CD8-positive, alpha-beta memory T cell (primary cell): Measurements from ENCODE around the gene NPPB. TPM values are rescaled to one million over a fixed set of nuclear protein-coding genes. Genes with fewer than 3 reads are reported as not detected.

Experiments
- polyA plus RNA-seq: library from polyadenylated mRNA; unstranded; fragments of 300-500 nt; fragmentation: Illumina TruSeq; gene quantifications from one replicate; pipeline ENCODE4 v1.2.3, GENCODE V29; 2021
- total RNA-seq, 2 experiments: library from RNA; stranded (reverse); gene quantifications; one replicate each; pipeline ENCODE4 v1.2.3, GENCODE V29; 2021

NPPB gene
- total and polyA plus RNA-seq, 3 experiments from 2014 or later = not detected

Other genes starting within 250 kb of the NPPB start
- 1 to 10 TPM; 1.8 to 2.0 TPM for gene FBXO2, start 204.5 kb downstream of the NPPB start, total RNA-seq
- 4.6 TPM for gene FBXO2, start 204.5 kb downstream of the NPPB start, polyA plus RNA-seq
- 10 to 100 TPM; 14.2 to 16.0 TPM for gene FBXO44, start 204.1 kb downstream of the NPPB start, total RNA-seq
- gene FBXO44, start 204.1 kb downstream of the NPPB start, polyA plus RNA-seq = 12.0 TPM
- gene FBXO6, start 194.7 kb downstream of the NPPB start, total RNA-seq = 1 to 10 TPM; 8.8 to 9.4 TPM
- gene FBXO6, start 194.7 kb downstream of the NPPB start, polyA plus RNA-seq = 30.4 TPM
- 10 to 100 TPM; 60.1 to 66.2 TPM for gene MAD2L2, start 177.8 kb downstream of the NPPB start, total RNA-seq
- gene MAD2L2, start 177.8 kb downstream of the NPPB start, polyA plus RNA-seq = 57.2 TPM
- under 1 TPM; 0.09 to 0.11 TPM for gene DRAXIN, start 167.2 kb downstream of the NPPB start, total RNA-seq
- gene DRAXIN, start 167.2 kb downstream of the NPPB start, polyA plus RNA-seq = 0.12 TPM
- gene AGTRAP, start 122.8 kb downstream of the NPPB start, total RNA-seq = 10 to 100 TPM in 1 of 2 experiments, 1 to 10 TPM in 1; 9.7 to 10.6 TPM
- gene AGTRAP, start 122.8 kb downstream of the NPPB start, polyA plus RNA-seq = 103 TPM
- gene C1orf167, start 96.8 kb downstream of the NPPB start, total RNA-seq = not detected
- gene C1orf167, start 96.8 kb downstream of the NPPB start, polyA plus RNA-seq = 0.81 TPM
- gene MTHFR, start 53.0 kb downstream of the NPPB start, total RNA-seq = 10 to 100 TPM; 13.5 to 16.3 TPM
- 10.0 TPM for gene MTHFR, start 53.0 kb downstream of the NPPB start, polyA plus RNA-seq
- 1 to 10 TPM; 8.9 to 9.3 TPM for gene CLCN6, start 52.8 kb downstream of the NPPB start, total RNA-seq
- 1.7 TPM for gene CLCN6, start 52.8 kb downstream of the NPPB start, polyA plus RNA-seq
- not detected for gene NPPA, start 11.2 kb downstream of the NPPB start, total RNA-seq
- gene NPPA, start 11.2 kb downstream of the NPPB start, polyA plus RNA-seq = not detected
- gene KIAA2013, start 67.5 kb upstream of the NPPB start, total RNA-seq = 10 to 100 TPM; 31.3 to 33.9 TPM
- gene KIAA2013, start 67.5 kb upstream of the NPPB start, polyA plus RNA-seq = 63.2 TPM
- gene PLOD1, start 75.8 kb upstream of the NPPB start, total RNA-seq = 10 to 100 TPM; 25.8 to 31.0 TPM
- gene PLOD1, start 75.8 kb upstream of the NPPB start, polyA plus RNA-seq = 9.4 TPM
- 10 to 100 TPM; 97.1 to 97.2 TPM for gene MFN2, start 121.5 kb upstream of the NPPB start, total RNA-seq
- gene MFN2, start 121.5 kb upstream of the NPPB start, polyA plus RNA-seq = 40.9 TPM
- 10 to 100 TPM; 37.0 to 37.6 TPM for gene MIIP, start 160.6 kb upstream of the NPPB start, total RNA-seq
- gene MIIP, start 160.6 kb upstream of the NPPB start, polyA plus RNA-seq = 31.6 TPM
- gene TNFRSF8, start 204.4 kb upstream of the NPPB start, total RNA-seq = 1 to 10 TPM; 1.5 to 1.9 TPM
- not detected for gene TNFRSF8, start 204.4 kb upstream of the NPPB start, polyA plus RNA-seq